Fibroblast of skin of back (primary cell): ENCODE results near the gene KATNAL2.
"Not testable (repeated sequence)": the region's sequence is repeated elsewhere in the genome, so short reads cannot be mapped to it uniquely, and the experiment has no call there.

ENCODE experiments used
- DNase-seq: peaks from one replicate; pipeline ENCODE4 v3.0.0-alpha.2; 2013

KATNAL2 gene

DNA sequence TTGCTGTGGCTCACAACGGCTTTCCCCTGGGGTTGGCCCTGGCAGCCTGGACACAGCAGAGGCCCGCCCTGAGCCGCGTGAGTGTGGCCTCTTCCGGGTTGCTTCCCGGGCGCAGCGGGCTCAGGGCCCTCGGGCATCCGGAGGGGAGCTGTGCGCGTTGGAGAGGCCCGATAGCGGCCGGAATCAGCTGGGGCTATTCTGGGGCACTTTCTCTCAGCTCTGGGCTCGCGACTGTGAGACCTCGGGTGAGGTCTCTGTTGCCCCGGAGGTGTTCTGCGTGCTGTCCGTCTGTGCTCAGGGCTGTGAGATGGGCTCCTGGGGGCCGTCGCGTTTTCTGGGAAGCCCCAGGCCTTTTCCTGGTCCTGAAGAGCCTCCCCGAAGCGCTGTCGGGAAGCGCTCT lies 117.2 kb downstream of the KATNAL2 start:
- DNase-seq, result not testable (repeated sequence)

DNA sequence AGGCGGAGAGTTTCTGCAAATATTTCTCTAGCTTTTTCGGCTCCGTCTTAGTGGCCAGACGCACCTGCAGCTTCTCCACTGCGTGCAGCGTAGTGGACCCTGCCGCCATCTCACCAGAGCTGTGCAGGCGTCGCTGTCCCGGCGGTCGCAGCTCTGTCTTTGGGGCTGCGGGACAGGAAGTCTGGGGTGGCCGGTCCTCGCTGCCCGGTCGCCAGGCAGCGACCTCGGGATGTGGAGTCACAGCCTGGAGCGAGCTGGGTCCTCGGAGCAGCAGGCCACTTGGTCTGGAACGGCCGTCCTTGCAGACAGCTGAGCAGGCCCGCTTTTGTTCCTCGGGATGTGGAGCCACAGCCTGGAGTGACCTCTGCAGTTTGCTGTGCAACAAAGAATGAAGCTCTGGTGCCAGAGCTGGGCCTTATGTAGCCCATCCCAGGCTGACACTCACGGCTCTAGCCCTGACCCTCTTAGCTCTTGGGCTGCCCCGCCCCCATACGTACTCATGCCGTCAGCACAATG lies 117.8 kb downstream of the KATNAL2 start, which contains the start of gene ELOA2:
Gene ELOA2 (minus strand): TSS at position 466 of the 516 bp plus-strand sequence. CDS start 357 bp downstream, at position 109.
- DNase-seq, result no peak

DNA sequence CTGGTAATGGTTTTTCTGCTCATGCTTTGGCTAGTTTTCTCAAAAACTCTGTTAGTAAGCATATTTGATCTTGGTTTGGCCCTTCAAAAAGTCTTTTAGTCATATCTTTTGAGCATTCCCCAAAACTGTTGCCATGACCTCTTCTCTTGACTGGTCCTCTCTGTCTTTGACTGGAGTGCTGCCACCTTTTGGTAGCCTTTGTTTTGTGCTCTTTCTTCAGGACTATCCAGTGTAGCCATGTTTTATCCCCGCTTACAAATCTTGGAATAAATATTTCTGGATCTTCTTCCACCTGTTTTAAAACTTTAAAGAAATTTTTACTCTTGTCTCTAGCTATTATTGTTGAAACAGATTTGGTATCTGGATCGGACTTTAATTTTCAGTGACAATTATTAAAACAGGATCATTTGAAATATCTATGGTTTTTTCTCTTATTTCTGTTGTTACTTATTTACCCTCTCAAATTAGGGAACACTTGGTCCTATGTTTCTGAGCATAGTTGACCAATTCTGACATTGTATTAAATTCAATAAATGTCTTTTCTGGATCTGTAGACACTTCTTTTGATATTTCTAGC lies 119.0 kb downstream of the KATNAL2 start:
- peak; percentile 5 for DNase-seq

DNA sequence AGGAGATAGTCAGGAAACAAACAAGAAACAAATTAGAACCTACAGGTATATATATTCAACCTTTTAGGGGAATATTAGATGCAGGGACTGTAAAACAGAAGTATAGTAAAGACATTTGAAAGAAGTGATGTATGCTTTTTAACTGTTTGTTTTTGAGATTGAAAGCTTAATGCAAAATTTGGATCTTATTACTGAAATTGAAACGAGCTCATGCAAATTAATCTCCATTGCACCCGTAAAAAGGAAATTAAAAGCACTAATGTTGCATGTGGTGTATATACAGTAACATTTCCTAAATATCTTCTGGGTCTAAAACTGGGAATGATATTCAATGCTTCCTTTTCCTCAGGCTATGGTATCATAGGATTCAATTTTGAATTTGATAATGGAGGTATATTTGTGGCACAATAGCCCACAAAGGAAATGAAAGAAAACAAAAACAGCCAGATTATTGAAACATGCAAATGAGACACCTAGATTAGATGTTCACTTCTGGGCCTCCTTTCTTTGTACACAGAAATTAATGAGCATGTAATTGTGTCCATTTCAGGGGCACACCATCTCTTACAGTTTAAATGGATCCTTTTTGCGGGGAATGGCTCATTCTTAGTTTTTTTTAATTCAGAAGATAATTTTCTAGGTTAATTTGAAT lies 119.7 kb downstream of the KATNAL2 start:
- no peak for DNase-seq

DNA sequence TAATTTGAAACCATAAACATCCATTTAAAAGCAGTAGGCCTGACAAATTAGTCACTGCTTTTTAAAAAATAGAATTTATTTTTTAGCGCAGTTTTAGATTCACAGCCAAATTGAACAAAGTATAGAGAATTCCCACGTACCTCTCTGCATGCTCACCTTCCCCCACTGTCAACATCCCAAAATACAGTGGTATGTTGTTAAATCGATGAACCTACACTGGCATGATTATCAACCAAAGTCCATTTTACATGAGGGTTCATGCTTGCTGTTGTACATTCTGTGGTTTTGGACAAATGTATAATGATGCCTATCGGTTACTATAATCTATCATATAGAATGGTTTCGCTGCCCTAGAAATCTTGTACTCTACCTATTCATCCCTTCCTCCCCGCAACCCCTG lies 123.6 kb downstream of the KATNAL2 start:
- DNase-seq, result no peak

DNA sequence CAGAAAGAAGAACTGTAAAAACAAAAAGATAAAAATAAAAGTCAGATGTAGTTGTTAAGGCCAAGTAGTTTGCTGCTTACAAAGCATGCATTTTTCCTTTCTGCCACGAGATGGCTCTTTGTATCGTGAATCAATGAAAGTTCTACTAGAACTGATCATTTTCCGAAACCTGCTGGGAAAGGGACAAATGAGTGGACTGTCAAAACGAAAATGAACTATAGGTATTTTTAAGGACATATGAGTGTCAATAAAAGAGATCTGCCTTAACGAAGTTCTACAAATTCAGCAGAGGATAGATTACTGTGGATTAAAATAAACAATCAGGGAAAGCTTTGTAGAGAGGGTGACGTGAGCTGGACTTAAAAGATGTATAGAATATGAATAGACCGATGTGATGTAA lies 133.1 kb downstream of the KATNAL2 start:
- peak; percentile 51 for DNase-seq

DNA sequence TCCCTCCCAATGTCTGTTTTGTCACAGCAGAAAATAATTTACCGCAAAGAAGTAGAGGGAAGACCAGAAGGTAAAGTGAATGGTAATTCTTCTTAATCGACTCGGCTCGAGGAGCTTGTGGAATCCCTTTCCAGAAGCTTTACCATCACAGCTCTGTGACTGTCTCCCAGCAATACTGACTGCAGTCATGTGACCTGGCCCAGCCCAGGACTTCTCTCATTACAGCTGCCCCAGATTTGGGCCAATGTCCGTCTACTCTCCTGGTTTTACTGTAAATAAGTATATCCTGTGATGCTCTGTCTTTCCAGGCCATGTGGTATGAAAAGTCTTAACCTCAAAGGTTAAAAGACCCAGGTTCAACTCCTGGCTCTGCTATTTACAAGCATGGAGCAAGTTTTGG lies 137.0 kb downstream of the KATNAL2 start:
- DNase-seq, result no peak

DNA sequence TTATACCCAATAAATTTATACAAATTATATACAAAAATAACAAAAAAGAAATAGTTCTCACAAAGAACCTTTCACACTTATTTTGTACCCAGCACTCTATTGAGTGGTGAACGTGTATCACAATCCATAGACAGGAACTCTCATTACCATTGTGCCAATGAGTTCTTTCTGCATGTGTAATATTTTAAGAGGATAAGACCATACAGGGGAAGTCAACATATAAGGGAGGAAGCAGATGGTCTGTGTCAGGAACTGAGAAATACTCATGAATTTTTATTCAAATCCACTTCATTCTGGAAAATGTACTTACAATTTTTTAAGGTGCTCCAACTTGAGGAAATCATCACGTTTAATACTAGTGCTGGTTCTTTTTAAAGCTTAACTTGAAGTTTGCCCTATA lies 145.1 kb downstream of the KATNAL2 start:
- DNase-seq, result no peak

DNA sequence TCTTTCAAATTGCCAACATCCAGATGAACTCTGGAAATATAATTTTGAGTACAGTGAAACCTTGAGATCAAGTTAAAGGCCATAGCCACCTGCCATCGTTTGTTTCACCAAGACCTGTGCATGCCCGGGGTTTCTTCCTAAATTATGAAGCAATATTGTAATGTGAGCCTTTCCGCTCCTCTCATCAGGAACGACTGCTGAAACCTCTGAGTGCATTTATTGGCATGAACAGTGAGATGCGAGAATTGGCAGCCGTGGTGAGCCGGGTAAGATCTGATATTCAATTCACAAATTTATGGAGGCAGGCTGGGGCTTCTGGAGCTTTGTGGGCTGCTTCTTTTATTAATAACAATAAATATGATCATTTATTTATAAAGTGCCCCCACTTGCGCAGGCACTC lies 145.7 kb downstream of the KATNAL2 start:
- DNase-seq, result no peak

DNA sequence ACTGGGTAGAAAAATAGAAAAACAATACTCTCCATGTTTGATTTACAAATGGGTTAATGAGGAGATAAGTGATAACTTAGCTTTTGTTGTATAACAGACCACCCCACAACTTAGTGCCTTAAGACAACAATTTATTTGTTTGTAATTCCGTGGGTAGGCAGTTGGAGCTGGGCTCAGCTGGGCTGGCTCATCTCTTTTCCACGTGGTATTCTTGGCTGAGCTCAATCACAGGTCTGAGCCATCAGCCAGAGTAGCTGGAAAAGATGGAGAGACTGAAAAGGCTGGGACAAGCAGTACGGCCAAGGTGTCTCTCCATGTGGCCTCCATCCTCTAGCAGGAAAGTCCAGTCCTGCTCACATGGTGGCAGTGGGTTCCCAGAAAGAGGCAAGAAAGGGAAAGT lies 150.2 kb downstream of the KATNAL2 start:
- no peak for DNase-seq

DNA sequence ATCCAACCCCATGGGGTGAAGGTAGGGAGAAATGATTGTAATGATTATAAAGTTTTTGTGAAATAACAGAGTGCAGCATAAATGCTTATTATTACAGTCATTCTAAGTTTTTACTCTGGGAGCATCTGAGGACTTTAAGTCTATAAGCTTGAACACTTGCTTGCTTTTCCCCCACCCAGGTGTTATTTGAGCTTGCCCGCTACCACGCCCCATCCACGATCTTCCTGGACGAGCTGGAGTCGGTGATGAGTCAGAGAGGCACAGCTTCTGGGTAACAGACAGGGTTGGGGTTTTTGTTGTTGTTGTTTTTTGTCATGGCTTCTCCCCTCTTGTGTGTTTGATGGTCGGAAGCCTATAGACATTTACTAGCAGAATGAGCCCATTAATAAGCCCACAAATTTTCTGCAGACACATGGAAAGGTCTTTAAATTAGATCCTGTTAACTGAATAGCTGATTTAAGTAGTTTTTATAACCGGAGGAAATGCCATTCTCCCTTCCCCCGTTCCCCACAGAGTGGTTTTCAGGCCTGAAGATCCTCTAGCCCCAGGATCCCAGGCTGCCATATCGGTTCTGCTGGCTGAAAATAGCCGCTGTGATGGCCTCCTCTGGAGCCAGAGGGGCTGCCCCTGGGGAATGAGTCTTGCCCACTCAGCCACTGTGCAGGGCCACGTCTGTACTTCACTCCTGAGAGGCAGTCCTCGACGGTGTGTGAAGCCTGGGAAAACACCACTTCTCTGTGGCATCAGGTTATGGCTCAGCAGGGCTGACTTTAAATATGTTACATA lies 157.9 kb downstream of the KATNAL2 start:
- peak; percentile 13 for DNase-seq

DNA sequence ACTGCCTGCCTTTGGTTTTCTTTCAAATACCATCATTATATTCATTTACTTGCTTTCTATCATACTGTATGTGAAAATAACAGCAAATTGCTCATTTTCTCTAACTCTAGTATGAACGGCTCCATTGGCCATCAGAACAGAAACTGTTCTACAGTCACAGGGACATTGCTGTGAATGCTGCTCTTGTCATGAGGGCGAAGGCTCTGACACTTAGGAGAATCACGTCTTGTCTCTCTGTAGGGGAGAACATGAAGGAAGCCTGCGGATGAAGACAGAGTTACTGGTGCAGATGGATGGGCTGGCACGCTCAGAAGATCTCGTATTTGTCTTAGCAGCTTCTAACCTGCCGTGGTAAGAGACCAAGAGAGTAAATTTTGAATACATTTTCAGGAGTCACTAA lies 159.7 kb downstream of the KATNAL2 start:
- DNase-seq, result no peak

DNA sequence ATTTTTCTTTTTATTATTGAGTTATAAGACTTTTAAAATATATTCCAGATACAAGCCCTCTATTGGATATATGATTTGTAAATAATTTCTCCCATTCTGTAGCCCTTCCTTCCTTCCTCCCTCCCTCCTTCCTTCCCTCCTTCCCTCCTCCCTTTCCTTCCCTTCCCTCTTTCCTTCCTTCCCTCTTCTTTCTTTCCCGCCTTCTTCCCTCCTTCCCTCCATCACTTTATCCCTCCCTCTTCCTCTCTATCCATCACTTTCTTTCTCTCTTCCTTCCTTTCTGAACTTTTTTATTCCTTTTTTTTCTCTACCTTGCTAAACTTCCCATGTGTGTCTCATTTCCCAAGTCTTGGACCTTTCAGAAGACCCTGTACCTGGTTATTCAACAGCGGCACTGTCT lies 163.5 kb downstream of the KATNAL2 start:
- DNase-seq, result no peak

DNA sequence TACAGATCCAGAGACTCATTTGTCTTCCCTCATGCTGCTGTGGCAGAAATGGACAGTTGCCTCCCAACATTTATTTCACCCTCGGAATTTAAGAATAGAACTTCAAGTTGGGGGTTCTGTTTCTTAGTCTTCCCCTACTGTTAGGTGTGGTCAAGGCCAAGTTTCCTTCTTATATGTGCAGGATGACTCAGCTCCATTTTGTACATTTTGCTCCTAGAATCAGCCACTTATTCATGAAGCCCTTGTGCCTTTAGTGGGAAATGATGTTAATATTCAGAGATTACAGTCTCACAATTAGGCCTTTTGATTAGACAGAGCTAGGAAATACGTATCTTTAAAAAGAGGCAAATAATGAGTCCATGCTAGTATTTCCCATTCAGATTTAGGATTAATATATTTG lies 164.2 kb downstream of the KATNAL2 start:
- DNase-seq, result no peak

DNA sequence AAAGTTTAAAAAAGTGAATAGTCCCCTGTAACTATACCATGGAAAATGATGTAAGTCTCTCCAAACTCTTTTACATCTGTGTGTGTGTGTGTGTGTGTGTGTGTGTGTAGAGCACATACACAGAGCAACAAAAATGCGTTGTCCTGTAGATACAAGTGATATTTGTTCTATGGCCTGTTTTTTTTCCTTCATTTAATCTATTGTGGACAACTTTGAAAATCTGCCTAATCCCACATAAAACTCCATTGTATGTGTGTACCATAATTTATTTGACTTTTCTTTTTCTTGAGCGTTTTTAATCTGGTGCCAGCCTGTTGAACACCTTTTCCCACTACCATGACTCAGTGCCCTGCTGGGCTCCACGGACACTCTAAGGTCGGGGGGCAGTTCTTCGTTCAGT lies 170.3 kb downstream of the KATNAL2 start:
- no peak for DNase-seq

DNA sequence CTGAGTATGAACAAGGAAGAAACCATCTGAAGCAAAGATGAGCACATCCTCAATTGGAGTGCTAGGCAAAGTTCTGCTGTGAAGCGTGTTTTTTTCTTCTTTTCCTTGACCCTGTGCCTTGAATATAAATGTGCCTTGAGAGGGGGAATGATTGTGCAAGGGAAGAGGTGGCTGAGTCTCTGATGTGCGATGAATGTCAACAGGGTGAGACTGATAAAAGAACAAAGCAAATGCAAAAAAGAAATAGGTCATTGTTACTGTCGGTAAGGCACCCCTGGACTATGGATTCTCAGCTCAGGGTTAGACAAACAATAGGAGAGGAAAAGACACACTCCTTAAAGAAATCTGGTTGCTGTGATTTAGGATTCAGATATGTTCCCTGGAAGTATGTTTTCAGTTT lies 178.4 kb downstream of the KATNAL2 start:
- DNase-seq, result no peak

DNA sequence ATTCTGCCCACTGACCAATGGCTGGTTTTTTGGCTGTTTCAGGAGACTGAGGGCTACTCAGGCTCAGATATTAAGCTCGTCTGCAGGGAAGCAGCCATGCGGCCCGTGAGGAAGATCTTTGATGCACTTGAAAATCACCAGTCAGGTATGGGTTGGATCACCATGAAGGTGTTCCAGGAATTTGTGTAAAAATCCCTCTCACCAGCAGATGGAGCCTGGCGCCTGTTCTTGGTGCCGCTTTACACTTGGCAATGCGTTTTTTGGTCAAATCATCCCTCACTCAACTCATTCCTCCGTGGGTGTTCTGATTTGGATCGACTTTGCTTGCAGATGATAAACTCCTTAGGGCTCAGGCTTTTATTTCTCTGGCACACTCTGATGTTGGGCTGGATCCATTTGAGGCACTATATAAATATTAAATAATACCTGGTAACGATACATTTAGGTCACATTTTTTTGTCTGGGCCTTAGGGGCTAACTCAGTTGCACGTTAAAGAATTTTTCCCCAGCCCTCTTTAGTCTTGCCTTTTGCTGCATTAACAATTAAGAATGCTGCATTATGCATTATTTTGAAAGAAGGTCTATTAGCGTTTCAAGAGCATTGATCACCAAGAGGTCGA lies 182.9 kb downstream of the KATNAL2 start:
- DNase-seq, result peak; percentile 53

DNA sequence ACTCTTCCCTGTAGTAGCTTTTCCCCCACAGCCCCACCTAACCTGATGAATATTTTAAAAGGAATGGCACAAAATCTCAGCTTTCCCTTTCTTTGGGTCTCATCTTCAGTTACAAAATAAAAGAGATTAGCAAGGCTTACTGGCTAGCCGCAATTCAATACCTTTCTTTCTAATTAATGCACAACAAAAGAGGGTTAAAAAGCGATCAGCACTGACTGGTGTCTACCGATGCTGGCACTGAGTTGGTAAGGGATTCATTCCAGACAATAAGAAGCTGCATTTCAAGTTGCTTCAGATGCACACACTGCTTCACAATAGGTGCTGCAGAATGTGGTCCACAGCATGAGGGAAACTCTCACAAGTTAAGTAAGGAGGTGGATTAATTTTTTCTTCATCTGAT lies 191.0 kb downstream of the KATNAL2 start:
- DNase-seq, result no peak

DNA sequence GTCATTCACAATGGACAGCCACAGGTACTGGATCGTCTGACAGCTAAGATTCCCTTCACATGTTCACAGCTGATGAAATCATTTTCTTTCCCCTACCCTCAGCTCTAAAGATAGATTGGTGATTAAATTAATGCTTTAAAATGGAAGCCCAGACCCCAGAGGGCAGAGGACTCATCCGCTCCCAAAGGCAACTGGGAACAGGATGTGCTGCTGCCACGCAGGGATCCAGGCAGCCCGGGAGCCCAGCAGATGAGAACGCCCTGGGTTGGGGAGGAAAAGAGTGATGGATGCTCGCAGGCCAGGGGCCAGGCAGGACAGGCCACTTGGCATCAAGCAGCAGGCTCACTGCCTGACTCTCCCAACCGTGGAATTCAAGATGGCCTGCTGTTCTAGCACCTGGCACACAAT lies 191.6 kb downstream of the KATNAL2 start:
- DNase-seq, result no peak

DNA sequence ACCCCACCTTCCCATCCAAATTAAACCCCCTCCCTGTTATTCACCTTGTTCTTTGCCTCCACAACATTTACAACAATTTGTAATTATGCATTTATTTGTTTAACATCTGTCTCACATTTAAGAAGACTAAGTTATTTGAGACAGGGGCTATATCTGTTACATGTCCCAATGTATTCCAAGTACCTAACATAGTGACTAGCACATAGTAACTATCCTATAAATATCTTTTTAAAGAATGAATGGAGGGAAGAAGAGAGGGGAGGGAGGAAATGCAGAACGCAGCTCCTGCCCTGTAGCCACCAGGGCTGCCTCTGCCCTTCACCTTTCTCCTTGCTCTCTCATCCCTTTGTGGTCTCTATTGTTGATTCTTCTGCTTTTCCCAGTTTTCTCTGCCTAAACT lies 192.3 kb downstream of the KATNAL2 start:
- no peak for DNase-seq

DNA sequence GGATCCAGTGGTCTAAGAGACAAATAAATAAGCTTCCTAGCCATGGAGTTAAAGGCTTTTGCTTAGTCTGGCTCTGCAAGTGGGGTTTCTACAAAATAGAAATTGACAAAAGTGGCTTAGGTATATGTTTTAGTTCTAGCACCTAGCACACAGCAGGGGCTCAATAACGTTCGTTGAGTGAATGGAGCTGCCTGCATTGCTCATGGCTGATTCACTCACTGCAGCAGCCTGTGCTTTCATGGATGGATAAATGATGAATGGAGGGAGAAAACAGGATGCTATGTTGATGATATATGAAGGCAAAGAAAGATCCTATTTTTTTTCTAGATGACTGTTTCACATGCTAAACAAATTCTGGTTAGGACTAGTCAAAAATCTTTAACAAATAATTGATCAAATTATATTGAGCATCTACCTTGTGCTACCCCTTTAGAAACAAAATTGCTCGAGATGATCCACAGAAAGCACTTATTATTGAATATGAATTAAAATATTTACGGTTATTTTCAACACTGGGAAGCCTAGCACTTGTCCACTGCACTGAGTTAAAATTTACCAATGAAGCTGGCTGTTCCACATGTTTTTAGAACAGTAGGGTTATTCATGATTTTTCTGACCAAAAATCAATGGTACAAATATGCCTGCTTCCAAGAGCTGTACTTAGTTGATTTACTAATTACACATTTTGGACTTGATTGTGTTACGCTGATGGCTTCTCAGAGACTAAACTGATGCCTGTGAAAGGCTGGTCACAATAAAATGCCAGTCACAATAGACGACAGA lies 193.3 kb downstream of the KATNAL2 start:
- no peak for DNase-seq

DNA sequence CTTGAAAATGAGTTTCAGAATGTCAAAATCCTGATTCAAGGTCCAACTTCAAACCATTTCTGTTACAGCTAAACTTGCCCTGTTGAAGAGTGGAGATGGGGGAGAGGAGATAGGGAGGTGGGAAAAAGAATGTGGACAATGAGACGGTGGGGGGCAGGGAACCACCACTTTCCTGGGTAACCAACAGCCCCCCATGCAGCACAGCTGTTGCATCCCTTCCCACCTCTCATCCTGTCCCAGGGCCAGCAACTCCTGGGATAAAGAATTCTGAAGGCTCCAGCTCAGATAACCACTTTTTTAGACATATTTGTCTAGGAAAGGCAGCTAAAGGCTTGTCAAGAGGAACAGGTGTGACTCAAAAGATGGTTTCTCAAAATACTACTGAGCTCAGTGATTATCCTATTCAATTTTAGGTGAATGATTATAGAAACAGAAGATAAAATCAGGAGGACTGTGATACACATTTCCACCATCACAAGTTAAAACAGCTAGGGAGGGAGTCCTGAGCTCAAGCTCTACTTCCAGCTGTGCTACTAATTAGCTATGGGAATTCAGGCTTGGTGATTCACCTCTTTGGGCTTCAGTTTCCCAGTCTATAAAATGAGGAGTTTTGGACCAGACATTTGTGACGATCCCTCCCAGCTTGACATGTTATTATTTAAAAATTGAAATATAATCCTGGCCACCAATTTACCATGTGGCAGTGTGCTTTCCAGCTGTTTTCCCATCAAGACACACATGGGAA lies 196.6 kb downstream of the KATNAL2 start:
- DNase-seq, result peak; percentile 53
